ENCODE results near the gene IGSF8. TPM values are rescaled to one million over a fixed set of nuclear protein-coding genes. Genes with fewer than 3 reads are reported as not detected.

Gene IGSF8
- polyA plus RNA-seq, 2 of the 4 experiments (the other 2 are of a cell fraction), result 7.3 to 7.8 TPM

- H3K4me2 ChIP-seq, result no peak overlapping the region
- no peak overlapping the region for H3K4me3 ChIP-seq
- POLR2A ChIA-PET, result no interaction called here
- peaks cover 6% of the 10 kb centered on the region; the same call in 2 of the 3 replicates for H3K4me1 ChIP-seq
- no peak for DNase-seq (ENCODE audit: low read depth in 1 of 2, low spot score in 1 of 2)
- no peak overlapping the region for H3K27ac ChIP-seq
- FAIRE-seq, result no peak
- no peak for TF ChIP-seq MAFK (IDR thresholded peaks at IDR 0.05; ENCODE audit: partially characterized antibody)
- TF ChIP-seq, protein P1, sequence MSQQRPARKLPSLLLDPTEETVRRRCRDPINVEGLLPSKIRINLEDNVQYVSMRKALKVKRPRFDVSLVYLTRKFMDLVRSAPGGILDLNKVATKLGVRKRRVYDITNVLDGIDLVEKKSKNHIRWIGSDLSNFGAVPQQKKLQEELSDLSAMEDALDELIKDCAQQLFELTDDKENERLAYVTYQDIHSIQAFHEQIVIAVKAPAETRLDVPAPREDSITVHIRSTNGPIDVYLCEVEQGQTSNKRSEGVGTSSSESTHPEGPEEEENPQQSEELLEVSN (IDR thresholded peaks at IDR 0.05; ENCODE audit: borderline replicate concordance, low read depth), result no peak
- H3K9me3 ChIP-seq, result no peaks in the 10 kb centered on the region
- WGBS (ENCODE audit: missing lambda C conversion rate), result 35% methylated on average over 1 of the region's 1 CpG
- no peak for ATAC-seq
- CTCF ChIA-PET, result interaction anchor here (0.6 to 30.0 kb wide), 4 partner anchors 9 to 51 kb away, joined by 4 to 409 read pairs (median 20); partner anchors contain the start of gene KCNJ9
These were observed 41.7 kb downstream of the IGSF8 start for GRCh38 chr1:160056648-160057169.

GRCh38 chr1:160053548-160054365 is 44.7 kb downstream of the IGSF8 start:
- FAIRE-seq (no peak), DNase-seq (ENCODE audit: low read depth in 1 of 2, low spot score in 1 of 2) (no peak), ATAC-seq (no peak)
- H3K4me3 ChIP-seq, result no peak overlapping the region
- POLR2A ChIA-PET, result no interaction called here
- H3K27ac ChIP-seq, result no peak overlapping the region
- H3K9me3 ChIP-seq, result no peaks in the 10 kb centered on the region
- WGBS (ENCODE audit: missing lambda C conversion rate), result 16% methylated on average over 7 of the region's 7 CpGs
- no peaks in the 10 kb centered on the region for H3K4me1 ChIP-seq
- no peak for TF ChIP-seq HOXA7 (CRISPR knock-in tag; IDR thresholded peaks at IDR 0.05)
- TF ChIP-seq, protein P2, sequence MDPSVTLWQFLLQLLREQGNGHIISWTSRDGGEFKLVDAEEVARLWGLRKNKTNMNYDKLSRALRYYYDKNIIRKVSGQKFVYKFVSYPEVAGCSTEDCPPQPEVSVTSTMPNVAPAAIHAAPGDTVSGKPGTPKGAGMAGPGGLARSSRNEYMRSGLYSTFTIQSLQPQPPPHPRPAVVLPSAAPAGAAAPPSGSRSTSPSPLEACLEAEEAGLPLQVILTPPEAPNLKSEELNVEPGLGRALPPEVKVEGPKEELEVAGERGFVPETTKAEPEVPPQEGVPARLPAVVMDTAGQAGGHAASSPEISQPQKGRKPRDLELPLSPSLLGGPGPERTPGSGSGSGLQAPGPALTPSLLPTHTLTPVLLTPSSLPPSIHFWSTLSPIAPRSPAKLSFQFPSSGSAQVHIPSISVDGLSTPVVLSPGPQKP (IDR thresholded peaks at IDR 0.05; ENCODE audit: low read depth, low read length), result no peak
- H3K4me2 ChIP-seq, result no peak overlapping the region
- CTCF ChIA-PET, result interaction anchor here (0.9 to 30.0 kb wide), 6 partner anchors 9 to 140 kb away, joined by 3 to 409 read pairs (median 4); partner anchors contain the start of gene KCNJ9

DNA sequence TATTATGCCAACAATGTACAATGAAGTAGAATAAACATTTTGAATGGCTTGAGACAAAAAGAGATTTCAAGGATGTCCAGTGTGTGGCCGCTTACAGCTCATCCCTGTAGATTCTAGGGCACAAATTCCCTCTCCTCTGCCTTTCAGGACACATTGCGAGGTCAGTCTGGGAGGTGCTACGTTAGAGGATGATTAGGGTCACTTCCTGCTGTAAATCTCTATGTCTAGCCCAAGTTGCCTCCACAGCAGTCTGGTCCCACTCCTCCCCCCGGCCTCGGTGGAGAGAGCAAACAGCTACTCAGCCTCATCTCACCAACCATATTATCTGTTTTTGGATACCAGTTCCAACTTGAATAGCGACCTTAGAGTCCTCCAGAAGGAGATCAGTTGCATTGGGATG is 45.5 kb downstream of the IGSF8 start:
- no peak for TF ChIP-seq ZNF302 (CRISPR knock-in tag; IDR thresholded peaks at IDR 0.05)
- TF ChIP-seq, protein P2 (IDR thresholded peaks at IDR 0.05; ENCODE audit: low read depth, low read length), result no peak
- no peak for TF ChIP-seq KDM5A (IDR thresholded peaks at IDR 0.05)
- no peak for TF ChIP-seq RFX5 (IDR thresholded peaks at IDR 0.05)
- TF ChIP-seq CHD4 (IDR thresholded peaks at IDR 0.05; ENCODE audit: borderline replicate concordance), result no peak
- no peak for TF ChIP-seq TP53 (CRISPR knock-in tag; IDR thresholded peaks at IDR 0.05)
- TF ChIP-seq, protein P1 (IDR thresholded peaks at IDR 0.05; ENCODE audit: borderline replicate concordance, low read depth), result no peak
- no peak for TF ChIP-seq GATA3 (IDR thresholded peaks at IDR 0.05; ENCODE audit: borderline replicate concordance)
- no peak for TF ChIP-seq MAX (IDR thresholded peaks at IDR 0.05)
- no peak for TF ChIP-seq JUN (IDR thresholded peaks at IDR 0.05)
- no peak for TF ChIP-seq CBX8 (IDR thresholded peaks at IDR 0.05)
- no peak for TF ChIP-seq JUNB (IDR thresholded peaks at IDR 0.05)
- no peak for TF ChIP-seq POLR2A (IDR thresholded peaks at IDR 0.05; ENCODE audit: low read length)
- no peak for TF ChIP-seq CBX2 (IDR thresholded peaks at IDR 0.05; ENCODE audit: borderline replicate concordance, low read depth)
- TF ChIP-seq HES2 (IDR thresholded peaks at IDR 0.05), result no peak
- no peak for TF ChIP-seq ZFP36 (IDR thresholded peaks at IDR 0.05; ENCODE audit: borderline replicate concordance, partially characterized antibody)
- no peak for TF ChIP-seq MYC (IDR thresholded peaks at IDR 0.05; ENCODE audit: borderline replicate concordance, low read length)
- no peak for TF ChIP-seq SMC3 (IDR thresholded peaks at IDR 0.05)
- TF ChIP-seq MAFK (IDR thresholded peaks at IDR 0.05; ENCODE audit: partially characterized antibody), result no peak
- no peak for ATAC-seq
- DNase-seq (ENCODE audit: low read depth in 1 of 2, low spot score in 1 of 2), result no peak
- Histone ChIP-seq H3K4me3 (no peak overlapping the region), H3K4me1 (no peaks in the 10 kb centered on the region), H3K9me3 (no peaks in the 10 kb centered on the region), H3K27ac (no peak overlapping the region), H3K4me2 (no peak overlapping the region)
- POLR2A ChIA-PET, result no interaction called here
- CTCF ChIA-PET, result interaction anchor here (0.9 to 30.0 kb wide), 5 partner anchors 11 to 117 kb away, joined by 3 to 409 read pairs (median 3); partner anchors contain the start of gene KCNJ9
- no peak for FAIRE-seq
- 32% methylated on average over 6 of the region's 6 CpGs for WGBS (ENCODE audit: missing lambda C conversion rate)

All from A549 (cell line).